Osteocyte (in vitro differentiated cells): Measurements from ENCODE around the gene FGF12. TPM values are rescaled to one million over a fixed set of nuclear protein-coding genes. Genes with fewer than 3 reads are reported as not detected.
"Not testable (repeated sequence)": the region's sequence is repeated elsewhere in the genome, so short reads cannot be mapped to it uniquely, and the experiment has no call there.

Experiments used
- DNase-seq: peaks from one replicate; pipeline ENCODE4 v3.0.0; 2021; ENCODE audit warnings: mixed read lengths; ENCODE audit not compliant: unreplicated experiment; ENCODE audit errors: extremely low spot score
- H3K27ac Mint-ChIP-seq: one replicate; pipeline ENCODE4 v1.8.0; 2021; ENCODE audit warnings: mild to moderate bottlenecking, mixed read lengths; ENCODE audit not compliant: unreplicated experiment
- H3K27me3 Mint-ChIP-seq: one replicate; pipeline ENCODE4 v1.8.0; 2021; ENCODE audit warnings: mixed read lengths; ENCODE audit not compliant: unreplicated experiment
- H3K36me3 Mint-ChIP-seq: one replicate; pipeline ENCODE4 v1.8.0; 2021; ENCODE audit warnings: mixed read lengths; ENCODE audit not compliant: unreplicated experiment
- H3K4me1 Mint-ChIP-seq: one replicate; pipeline ENCODE4 v1.8.0; 2021; ENCODE audit warnings: mixed read lengths; ENCODE audit not compliant: unreplicated experiment
- H3K4me3 Mint-ChIP-seq: one replicate; pipeline ENCODE4 v1.8.0; 2021; ENCODE audit warnings: mild to moderate bottlenecking, moderate library complexity, mixed read lengths; ENCODE audit not compliant: unreplicated experiment
- H3K9me3 Mint-ChIP-seq: one replicate; pipeline ENCODE4 v1.8.0; 2021; ENCODE audit warnings: mixed read lengths; ENCODE audit not compliant: unreplicated experiment
- CTCF ChIP-seq: fragments of 200-600 bp; sonication (generic); IDR thresholded peaks from 2 replicates; pipeline ENCODE4 v1.5.0; 2021; ENCODE audit warnings: antibody characterized with exemption, mild to moderate bottlenecking, moderate library complexity
- total RNA-seq: library from RNA; stranded (reverse); gene quantifications from 2 replicates; pipeline ENCODE4 v1.2.1, GENCODE V29; 2021

The FGF12 gene
- total RNA-seq, 1 donor from 2014 or later: not detected

- no peak for DNase-seq
- H3K9me3 Mint-ChIP-seq: no peaks in the 10 kb centered on the region
- H3K4me1 Mint-ChIP-seq: peaks cover 11% of the 10 kb centered on the region
- no peaks in the 10 kb centered on the region for H3K36me3 Mint-ChIP-seq
- H3K27me3 Mint-ChIP-seq: peaks cover 26% of the 10 kb centered on the region
- no peak overlapping the region for H3K27ac Mint-ChIP-seq
- no peak for TF ChIP-seq CTCF
- H3K4me3 Mint-ChIP-seq: no peak overlapping the region
These were observed 3.9 kb upstream of the FGF12 start for GRCh38 chr3:192731233-192731632.

DNA sequence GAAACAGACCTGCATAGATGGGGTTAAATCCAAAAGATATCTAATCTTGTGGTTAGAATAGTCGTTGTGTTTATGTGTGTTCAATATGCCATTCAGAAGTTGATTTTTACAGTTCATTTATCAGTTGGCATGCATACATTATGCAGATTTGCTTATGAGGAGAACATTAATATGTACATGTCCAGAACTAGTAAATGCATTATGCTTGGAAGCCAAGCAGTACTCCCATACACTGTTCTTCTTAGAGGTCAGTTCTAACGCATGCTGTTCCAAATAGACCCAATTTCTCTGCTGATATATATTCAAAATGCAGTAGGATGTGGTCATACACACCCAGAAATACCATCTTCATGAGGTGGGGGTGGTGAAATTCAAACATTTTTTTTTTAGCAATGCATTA is 956 bp downstream of the FGF12 start:
- Mint-ChIP-seq H3K27ac (no peak overlapping the region), H3K9me3 (no peaks in the 10 kb centered on the region), H3K4me3 (no peak overlapping the region), H3K36me3 (no peaks in the 10 kb centered on the region), H3K4me1 (peaks cover 11% of the 10 kb centered on the region), H3K27me3 (peaks cover 28% of the 10 kb centered on the region)
- no peak for DNase-seq
- no peak for TF ChIP-seq CTCF

- Mint-ChIP-seq H3K4me1 (no peaks in the 10 kb centered on the region), H3K27ac (no peak overlapping the region), H3K9me3 (no peaks in the 10 kb centered on the region), H3K36me3 (no peaks in the 10 kb centered on the region), H3K4me3 (no peak overlapping the region), H3K27me3 (no peaks in the 10 kb centered on the region)
- no peak for TF ChIP-seq CTCF
- DNase-seq: no peak
These were observed 7.4 kb downstream of the FGF12 start for GRCh38 chr3:192719964-192720363.

DNA sequence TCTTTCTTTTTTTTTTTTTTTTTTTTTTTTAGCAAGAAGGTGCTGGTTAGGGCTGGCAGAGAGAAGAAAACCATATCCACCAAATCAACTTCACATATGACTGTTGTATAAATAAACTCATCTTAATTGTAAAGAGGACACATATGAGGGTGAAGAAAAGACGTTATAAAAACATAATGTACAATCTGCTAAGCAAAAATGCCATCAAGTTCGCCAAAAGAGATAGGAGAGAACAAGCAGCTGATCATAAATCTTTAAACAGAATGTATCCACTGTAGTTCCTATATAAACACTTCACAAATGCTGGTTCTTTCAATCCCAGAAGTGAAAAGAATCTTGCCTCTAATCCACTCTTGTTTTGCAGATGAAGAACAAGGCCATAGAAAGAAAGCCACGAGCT is 9.2 kb downstream of the FGF12 start:
- H3K4me1 Mint-ChIP-seq: no peaks in the 10 kb centered on the region
- no peak overlapping the region for H3K27ac Mint-ChIP-seq
- H3K27me3 Mint-ChIP-seq: no peaks in the 10 kb centered on the region
- no peak overlapping the region for H3K4me3 Mint-ChIP-seq
- no peak for TF ChIP-seq CTCF
- H3K9me3 Mint-ChIP-seq: no peaks in the 10 kb centered on the region
- no peak for DNase-seq
- no peaks in the 10 kb centered on the region for H3K36me3 Mint-ChIP-seq

- no peaks in the 10 kb centered on the region for H3K36me3 Mint-ChIP-seq
- DNase-seq: no peak
- TF ChIP-seq CTCF: no peak
These were observed 12.2 kb downstream of the FGF12 start for GRCh38 chr3:192715126-192715525.

GRCh38 chr3:192711126-192711525 is 16.2 kb downstream of the FGF12 start:
- not testable (repeated sequence) for H3K9me3 Mint-ChIP-seq, H3K4me3 Mint-ChIP-seq, H3K4me1 Mint-ChIP-seq, H3K36me3 Mint-ChIP-seq, H3K27me3 Mint-ChIP-seq, H3K27ac Mint-ChIP-seq, DNase-seq

More at GRCh38 chr3:192715126-192715525, 12.2 kb downstream of the FGF12 start:
- no peaks in the 10 kb centered on the region for H3K27me3 Mint-ChIP-seq
- H3K27ac Mint-ChIP-seq: no peak overlapping the region
- no peaks in the 10 kb centered on the region for H3K4me1 Mint-ChIP-seq
- H3K4me3 Mint-ChIP-seq: no peak overlapping the region
- no peaks in the 10 kb centered on the region for H3K9me3 Mint-ChIP-seq
